ENCODE measurements around the gene RAPH1.

DNA sequence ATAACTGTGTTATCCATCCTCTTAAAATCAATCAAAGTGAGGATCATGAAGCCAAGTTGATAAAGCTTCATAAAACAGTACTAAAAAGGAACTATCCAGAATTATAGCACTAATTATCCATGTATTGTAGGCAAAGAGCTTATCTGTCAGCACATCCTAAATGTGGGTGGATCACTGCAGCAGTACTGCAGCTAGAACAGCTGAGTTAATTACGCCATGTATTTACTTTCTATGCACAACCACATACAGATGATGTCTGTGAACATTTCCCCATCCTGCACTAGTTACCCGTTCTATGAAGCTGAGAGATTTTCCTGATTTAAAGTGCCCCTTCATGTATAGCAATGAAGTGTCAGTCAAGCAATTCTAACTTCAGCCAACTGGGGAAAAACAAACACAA is 96.6 kb downstream of the RAPH1 start:
- no peak for TF ChIP-seq CTCF (IDR thresholded peaks at IDR 0.05; ENCODE audit: low read length)
- no peak for TF ChIP-seq EZH2 (optimal IDR thresholded peaks at IDR 0.05; ENCODE audit: low read depth, low read length)
- TF ChIP-seq EZH2phosphoT487 (IDR thresholded peaks at IDR 0.05; ENCODE audit: low read length): no peak

Data from MM.1S (cell line).